ENCODE data around the gene NEDD1.

Gene NEDD1

DNA sequence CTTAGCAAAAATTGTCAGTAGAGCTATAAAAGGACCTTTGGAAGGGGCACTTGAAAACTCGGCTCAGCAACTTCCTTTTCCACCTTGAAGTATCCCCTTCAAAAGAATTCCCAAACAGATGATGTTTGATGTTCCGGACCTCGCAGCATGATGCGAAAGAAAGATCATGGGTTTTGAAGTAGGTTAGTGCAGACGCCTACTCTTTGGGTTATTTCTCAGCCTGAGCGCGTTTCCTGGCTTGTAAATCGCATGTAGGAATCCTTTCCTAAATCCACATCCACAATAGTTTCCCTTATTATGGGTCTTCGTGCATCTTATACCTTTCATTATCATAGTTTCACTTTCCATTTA is 584 bp upstream of the NEDD1 start:
- peak; percentile 4 for DNase-seq

DNA sequence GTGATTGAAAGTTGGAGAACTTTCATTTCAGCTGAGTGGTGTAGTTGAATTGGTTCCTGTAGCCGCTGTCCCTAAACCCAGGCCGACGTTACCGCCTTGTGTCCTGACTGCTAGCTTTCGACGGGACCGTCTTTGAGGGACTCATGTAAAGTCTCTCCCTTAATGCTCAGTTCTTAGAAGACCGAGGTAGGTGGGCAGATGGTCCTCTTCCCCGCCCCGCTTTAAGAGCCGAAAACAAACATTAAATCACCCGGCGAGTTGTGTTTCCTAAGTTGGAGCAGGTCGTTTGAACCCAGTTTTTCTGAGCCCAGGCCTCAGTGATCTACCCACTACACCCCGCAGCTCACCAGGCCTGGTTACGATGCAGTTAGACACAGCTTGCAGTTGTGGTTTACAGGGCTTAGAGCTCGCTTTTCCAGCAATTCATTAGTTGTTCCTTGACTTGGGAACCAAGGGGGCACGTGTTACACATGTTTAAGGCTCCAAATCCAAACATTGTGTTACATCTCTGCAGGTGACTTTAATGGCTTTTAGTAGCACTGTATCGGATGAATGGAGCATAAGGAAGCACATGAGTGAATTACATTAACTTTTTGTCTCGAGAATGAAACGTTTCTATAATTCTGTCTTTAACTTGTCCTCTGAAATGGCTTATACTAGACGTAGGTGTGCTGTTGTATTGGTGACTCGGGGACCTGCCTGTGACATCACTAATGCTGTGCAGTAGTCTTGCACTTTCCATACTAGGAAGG is 790 bp downstream of the NEDD1 start:
- peak; percentile 21 for DNase-seq

DNA sequence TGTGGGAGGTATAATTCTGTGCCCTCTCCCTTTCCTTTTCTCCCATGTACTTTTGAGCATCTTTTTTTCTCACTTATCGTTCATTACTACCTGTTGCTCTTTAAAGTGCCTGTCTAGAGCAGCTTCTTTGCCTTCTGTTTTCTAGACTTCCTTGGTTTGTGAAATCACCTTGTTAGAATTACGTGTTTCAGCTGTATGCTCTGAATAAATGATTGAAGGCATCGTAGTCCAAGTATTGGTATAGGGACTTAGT is 1.3 kb downstream of the NEDD1 start:
- no peak for DNase-seq

DNA sequence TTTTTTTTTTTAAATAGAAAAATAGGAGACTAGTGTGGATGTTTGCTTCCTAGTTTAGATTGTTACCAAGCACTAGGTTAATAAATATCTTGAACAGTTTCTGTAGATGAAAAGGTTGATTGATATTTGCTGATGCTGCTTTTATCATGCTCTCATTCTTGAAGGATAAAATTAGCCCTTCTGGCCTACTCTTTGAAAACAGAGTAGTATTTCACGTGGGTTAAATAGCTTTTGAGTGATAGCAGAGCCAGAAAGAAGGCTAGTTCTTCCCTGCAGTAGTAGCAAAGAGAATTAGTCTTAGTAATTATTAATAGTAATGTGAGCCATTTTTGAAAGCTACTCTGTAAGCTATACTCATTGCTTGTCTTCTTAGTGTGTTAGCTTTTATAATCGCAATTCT is 5.2 kb downstream of the NEDD1 start:
- DNase-seq, result no peak

DNA sequence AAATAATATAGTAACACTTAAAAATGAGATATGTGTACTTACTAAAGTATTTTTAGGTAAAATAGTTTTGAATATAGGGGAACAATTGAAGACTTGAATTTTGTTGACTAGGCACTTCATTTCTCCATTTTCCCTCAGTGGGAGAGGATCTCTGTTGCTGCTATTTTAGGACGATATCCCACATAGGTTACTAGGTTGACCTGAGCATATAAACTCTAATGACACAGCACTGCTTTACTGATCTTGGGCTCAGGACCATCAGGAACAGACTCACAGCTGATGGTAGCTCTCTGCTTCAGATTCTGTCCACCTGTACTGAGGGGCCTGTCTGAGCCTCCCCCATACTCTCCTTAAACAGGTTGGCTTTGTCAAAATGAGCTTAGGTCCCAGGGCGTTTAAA is 5.9 kb downstream of the NEDD1 start:
- DNase-seq, result no peak

DNA sequence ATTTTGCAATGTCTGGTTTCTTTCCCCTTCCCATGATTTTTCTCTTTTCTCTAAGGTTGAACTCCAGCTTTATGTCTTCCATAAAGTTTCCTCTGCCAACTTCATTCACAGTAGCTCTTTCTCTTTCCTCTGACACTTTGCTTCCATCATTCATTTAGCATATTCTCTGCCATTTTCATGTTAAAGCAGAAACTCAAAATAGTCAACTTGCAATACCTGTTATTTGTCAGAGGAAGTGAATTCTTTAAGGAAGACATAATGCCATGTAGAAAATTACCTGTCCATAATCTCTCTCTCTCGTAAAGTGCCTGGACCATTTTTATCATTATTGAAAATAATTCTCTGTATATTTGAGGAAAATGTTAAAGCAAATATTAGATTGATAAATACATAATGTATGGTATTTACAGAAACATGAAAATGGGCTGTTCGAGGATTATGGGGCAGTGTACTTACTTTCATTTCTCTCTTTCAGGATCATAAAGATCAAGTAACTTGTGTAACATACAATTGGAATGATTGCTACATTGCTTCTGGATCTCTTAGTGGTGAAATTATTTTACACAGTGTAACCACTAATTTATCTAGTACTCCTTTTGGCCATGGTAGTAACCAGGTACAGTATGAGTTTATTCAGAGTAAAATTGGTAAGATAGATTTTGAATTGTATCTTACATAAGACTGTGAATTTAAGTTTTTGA is 12.6 kb downstream of the NEDD1 start:
- no peak for DNase-seq

DNA sequence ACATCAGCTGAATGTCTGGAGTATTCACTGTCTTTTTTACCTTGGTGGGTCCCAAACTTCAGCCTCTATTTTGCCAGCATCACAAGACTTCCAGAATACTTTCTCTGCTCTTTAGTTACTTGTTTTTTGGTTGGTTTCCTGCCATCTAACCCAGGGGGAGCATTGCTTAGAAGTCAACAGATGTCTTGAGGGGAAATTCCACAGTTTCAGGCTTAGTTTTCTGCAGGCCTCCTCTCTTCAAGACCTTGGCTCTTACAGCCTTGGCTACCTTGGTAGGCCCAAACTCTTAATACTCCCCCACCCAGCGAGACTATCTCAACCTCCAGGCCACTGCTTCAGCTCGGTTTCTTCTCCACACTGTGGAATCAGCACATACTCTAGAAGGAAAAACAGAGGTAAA is 41.7 kb downstream of the NEDD1 start:
- DNase-seq, result no peak

DNA sequence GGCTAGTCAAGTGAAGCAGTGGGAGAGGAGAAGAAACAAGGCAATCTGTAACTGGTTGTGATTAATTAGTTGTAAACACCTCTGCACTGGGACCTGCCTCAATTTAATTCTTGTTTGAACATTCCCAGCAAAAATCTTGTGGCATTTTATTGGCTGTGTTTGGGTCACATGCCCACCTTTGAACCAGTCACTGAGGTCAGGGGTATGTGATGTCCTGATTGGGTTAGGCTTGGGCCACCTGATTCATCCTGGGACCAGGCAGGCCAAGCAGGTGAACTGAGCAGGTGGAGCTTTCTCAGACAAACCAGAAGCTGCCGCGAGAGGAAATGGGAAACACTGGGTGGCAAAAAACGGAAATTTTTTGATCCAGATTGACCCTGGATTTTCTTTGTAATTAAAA is 72.5 kb downstream of the NEDD1 start:
- DNase-seq, result no peak

DNA sequence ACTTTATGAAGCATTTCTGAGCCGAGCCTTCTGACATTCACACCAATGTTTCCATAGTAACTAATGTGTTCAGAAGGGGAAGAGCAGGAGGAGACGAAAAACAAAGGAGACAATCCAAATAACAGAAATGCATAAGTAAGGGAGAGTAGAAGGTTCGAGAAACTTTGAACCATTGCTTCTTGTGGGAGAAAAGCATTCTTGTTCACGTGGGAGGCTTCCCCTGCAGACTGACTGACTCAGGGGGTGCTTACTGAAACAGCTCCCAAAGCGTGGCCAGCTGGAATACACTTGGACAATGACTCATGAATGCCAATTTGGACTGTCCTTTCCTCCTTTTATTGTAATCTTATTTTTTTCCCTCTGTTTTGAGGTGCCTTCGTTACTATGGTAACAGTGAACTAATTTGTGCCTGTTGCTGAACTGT is 73.9 kb downstream of the NEDD1 start:
- no peak for DNase-seq

DNA sequence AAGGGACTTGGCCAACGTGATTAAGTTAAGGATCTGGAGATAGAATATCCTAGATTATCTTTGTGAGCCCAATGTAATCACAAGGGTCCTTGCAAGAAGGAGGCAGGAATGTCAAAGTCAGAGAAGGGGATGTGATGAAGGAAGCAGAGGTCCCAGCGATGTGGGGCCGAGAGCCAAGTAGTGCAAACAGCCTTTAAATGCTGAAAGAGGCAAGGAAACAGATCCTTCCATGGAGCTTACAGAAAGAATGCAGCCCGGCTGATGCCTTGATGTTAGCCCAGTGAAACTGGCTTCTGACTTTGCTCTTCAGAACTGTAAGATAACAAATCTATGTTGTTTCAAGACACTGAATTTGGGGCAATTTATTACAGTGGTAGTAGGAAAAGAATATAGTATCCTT is 74.9 kb downstream of the NEDD1 start:
- no peak for DNase-seq

DNA sequence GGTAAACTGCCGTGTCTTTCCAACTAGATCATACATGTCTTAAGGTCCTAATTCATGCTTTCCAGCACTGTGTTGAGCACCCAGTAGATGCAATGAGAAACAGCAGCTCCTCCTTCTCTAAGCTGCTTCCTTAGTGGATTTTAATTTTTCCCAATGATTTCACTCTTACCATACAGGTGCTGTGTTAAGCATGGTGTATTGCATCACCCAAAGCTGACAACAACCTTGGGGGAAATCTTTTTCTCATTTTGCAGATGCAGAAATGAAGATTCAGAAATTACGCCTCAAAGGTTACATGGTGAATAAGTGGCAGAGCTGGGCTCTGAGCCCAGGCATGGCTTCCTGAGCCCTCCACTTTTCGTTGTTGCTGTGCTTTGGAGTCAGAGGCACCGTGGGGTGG is 75.6 kb downstream of the NEDD1 start:
- DNase-seq, result no peak

DNA sequence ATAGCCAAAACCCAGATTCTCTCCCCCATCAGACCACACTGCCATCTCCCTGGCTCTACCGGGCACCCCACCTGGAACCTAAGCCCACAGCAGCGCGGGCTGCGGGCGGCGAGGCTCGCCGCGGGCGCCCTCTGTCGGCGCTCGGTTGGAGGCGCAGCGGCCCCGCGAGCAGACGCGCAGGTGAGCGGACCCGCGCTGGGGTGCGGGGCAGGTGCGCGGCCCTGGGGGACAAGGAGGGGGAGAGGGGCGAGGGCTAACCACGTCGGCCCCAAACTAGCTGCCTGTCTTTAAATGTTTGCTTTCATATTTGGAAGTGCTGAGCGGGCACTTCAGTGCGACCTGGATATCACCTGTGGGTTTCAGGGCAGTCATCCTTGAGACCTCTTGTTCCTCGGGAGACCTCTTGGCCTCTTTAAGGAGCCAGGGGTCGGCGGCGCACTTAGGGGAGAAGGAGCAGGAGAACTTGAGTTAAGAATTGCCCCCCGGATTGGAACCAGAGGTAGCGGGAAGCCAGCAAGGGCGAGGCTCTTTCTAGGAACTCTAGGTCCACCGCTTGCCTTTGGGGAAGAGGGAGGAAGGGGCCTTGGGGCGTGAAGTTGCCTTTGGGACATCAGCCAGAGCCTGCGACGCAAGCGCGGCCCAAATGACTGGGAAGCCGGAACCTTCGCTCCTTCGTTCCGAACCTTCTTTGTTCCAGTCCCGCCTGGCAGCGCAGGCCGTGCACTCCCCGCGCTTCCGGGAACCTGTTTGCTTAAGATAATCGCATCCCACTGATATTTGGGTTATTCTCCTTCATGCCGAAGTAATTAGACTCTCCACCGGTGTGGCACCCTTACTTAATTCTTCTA is 78.7 kb downstream of the NEDD1 start:
- DNase-seq, result peak; percentile 39

DNA sequence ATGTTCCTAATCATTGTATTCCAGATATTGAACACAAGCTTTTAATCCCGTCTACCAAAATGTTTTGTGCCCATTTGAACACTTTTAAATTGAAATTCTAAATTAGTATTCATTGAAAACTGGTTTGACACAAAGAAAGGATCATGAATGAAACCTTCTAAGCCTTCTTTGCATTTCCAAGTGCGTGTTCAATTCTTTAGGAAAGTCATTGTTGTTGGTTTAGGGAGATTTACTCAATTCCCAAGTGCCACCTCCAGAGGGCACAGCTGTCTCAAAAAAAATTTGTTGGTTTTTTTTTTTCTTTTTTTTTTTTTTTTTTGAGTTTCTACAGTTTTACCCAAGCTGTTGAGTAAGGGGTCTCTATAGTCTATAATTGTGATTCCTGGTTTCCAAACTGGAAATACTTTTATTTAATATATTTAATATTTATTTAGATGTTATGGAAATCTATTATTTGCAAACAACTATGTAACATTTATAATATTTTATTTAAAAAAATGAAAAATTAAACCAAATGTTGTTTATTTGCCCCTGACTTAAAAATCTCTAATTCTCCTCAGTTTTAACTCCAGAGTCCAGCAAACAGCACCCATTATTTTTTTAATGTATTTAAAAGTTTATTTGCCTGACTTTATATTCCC is 79.9 kb downstream of the NEDD1 start:
- DNase-seq, result peak; percentile 4

DNA sequence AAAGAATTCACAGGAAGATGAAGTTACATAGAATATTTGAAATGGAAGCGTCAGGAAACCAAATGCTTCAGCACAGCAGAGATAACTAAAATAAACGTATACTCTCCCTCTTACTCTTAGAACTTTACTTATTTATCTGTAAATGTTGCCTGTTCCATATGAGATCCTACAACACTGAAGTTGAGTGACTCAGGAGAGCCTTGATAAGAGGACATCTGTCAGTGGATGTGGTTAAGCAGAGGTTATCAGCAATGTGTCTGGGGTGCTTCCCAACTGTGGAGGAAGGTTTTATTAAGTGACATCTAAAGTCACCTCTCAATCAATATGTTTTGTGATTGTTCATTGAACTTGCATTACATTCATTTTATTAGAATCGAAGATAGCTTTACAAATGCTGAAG is 81.9 kb downstream of the NEDD1 start:
- no peak for DNase-seq

DNA sequence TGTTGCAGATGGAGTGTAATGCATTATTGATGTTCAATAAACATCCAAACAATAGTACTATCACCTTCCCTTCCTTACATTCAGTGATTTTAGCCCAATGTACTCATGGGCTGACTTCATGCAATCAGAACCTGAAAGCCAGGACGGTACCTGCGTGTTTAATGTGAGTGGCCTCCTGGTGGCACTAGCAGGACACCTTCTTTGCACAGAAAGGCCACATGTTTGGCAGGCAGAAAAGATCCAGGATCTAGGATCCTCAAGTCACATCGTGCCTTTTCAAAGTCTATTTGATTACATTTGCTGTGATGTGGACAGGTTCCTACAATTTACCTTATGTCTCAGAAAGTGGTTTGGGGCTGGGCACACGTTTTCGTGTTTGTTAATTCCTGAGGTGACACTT is 82.9 kb downstream of the NEDD1 start:
- DNase-seq, result no peak

DNA sequence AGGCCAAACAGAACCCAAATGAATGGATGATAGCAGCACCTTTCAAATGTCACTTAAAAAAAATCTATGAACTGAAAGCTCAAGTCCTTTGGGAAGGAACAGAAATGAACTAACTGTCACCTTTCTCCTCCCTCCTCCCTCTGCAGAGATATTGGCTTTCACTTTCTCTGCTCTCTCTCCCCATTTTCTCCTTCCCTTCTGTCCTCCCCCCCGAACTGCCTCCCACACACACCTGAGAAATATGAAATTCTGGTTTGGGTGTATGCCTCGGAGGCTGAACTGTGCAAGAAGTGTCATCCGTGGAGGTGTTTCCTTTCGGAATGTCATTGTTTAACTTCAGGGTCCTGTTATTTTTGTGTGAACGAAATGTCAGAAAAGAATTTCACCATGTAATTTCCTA is 87.8 kb downstream of the NEDD1 start:
- no peak for DNase-seq

DNA sequence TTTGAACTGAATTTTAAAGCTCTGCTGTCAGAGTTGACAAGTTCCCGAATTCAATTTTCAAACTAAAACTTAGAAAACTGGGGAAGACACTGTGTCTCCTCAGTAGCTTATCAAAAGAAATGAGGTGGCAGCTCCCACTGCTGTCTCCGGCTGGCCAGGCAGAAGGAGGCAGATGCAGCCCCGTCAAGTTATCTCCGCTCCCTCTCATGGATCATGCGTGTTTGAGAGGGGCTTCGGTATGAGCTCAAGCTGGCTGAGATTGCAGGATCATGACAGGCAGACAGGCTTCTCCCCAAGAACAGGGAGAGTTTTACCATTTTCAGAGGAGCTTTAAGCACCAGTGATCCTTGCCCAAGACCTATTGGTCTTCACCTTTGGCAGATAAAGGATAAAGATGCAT is 88.8 kb downstream of the NEDD1 start:
- DNase-seq, result no peak

DNA sequence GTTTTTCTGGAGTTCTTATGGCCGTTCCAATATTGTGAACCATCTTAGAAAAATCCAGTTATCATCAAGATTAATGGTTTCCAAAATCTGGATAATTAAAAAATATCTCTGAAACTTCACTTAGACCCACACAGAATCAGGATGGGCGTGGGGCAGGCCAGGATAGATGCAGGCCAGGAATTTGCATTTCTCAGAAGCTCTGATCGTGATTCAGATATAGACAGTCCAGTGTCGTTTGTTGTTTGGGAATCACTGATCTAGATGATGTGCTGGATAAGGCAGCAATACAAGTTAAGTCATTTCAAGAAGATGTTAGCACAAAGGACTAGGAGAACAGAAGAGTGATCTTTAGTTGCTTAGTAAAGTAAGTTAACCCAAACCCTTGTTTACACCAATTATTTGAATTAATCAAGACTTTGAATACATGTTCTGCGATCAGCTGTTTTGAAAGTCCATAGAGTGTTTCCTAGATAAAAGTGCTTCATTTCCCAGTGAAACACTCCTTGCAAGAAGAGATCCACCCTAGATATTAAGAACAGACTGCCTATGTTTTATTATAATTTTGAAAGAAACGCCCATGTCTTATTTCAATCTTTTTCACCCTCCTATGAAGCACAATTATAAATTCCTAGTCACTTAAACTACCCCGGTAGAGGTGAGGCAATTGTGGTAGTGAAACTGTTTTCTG is 90.9 kb downstream of the NEDD1 start:
- no peak for DNase-seq

DNA sequence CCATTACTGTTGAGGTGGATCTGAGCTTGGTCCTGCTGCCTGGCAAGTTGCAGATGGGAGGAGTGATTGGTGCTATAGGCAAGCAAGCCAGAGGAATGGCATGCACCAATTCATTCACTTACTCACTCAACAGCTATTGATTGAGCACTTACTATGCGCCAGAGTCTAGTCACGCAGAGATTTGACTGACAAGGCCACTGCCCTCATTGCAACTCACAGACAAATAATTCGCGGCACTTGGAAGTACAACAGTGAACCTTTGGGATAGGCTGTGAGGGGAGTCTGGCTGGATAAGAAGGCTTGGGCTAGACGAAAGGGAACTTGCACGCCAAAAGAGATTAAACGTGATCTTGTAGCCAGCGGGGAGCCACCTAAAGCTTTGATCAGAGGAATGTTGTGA is 96.2 kb downstream of the NEDD1 start:
- no peak for DNase-seq
